DLD1 (cell line): ENCODE results near the gene MGAT4B.

ENCODE experiments used
- in situ Hi-C: cut with HindIII; loops from 2 replicates; pipeline ENCODE4 v1.10.0; 2017; ENCODE audit warnings: low sequenced_read_pairs

MGAT4B gene

DNA sequence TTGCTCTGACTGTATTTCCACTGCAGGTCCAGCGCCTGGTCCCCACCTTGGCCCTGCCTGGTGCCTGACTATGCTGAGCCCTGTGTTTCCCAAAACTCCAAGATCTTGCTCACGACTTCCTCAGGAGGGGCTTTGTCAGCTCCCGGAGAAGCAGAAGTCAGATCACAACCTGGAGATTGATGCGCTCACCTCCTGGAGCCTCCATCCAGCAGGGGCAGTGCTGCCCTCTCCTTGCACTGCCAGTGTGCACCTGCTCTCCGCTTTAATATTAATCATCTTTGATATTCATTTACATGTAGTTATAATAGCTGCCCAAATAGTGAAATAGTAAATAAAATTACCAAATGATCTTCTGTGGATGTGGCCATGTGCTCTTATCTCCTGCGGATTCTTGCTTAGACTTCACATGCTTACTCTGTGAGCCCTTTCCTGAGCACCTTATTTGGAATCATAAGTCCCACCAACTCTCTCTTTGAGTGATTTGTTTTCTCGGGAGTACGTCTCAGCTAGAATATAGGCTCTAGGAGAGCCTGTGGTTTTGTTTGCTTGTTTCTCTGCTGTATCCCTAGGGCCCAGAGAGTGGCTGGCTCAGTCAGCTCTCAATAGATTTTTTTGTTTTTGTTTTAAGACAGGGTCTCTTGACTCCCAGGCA lies 56.7 kb downstream of the MGAT4B start:
- in situ Hi-C loops = no loop called here

DNA sequence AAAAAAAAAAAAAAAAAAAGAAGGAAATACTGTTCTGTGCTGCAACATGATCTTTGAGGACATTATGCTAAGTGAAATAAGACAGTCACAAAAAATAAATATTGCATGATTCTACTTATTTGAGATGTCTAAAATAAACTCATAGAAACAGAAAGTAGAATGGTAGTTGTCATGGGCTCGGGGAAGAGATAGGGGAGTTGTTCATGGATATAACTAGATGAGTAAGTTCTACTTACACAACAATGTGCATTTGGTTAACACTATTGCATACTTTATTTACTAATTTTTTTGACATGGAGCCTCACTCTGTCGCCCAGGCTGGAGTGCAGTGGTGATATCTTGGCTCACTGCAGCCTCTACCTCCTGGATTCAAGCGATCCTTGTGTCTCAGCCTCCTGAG lies 58.9 kb downstream of the MGAT4B start:
- in situ Hi-C loops = no loop called here
